ENCODE measurements around the gene F11. TPM values are rescaled to one million over a fixed set of nuclear protein-coding genes. Genes with fewer than 3 reads are reported as not detected.

Gene F11
- total and polyA plus RNA-seq, 2 donors (not counting 1 experiment from before 2014, with no cell fraction given), result 0.06 TPM; not detected in 1

DNA sequence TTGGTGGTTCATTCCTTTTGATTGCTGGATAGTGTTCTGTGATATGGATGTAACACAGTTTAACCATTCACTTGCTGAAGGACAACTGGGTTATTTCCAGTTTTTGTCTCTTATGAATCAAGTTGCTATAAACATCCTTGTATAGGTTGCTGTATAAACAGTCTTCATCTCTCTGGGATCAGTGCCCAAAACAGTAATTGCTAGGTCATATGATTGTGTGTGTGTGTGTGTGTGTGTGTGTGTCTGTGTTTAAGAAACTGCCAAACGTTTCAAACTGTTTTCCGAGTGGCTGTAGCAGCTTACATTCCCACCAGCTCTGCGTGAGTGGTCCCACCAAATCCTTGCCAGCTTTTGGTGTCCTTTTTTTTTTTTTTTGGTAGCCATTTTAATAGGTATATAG, 60.4 kb downstream of the F11 start:
- intact Hi-C loops (cut with micrococcal nuclease), result no loop called here
- Histone ChIP-seq H3K36me3 (replicated peaks in 1 of 2; ENCODE audit: control extremely low read depth in 1 of 2, control insufficient read depth in 1 of 2, extremely low read depth in 1 of 2, insufficient read depth in 2 of 2, low read length in 1 of 2) (no peaks in the 10 kb centered on the region), H3K4me1 (ENCODE audit: control insufficient read depth in 2 of 2, insufficient read depth in 2 of 2, low read length in 2 of 2) (no peaks in the 10 kb centered on the region), H3K27ac (ENCODE audit: low read length in 2 of 2) (no peak overlapping the region), H2AFZ (ENCODE audit: insufficient read depth, low read depth, low read length, poor library complexity, severe bottlenecking) (no peak overlapping the region), H3K4me2 (replicated peaks; ENCODE audit: low read depth, low read length, poor library complexity, severe bottlenecking) (no peak overlapping the region), H4K20me1 (ENCODE audit: control insufficient read depth, insufficient read depth, low read length, poor library complexity, severe bottlenecking) (no peaks in the 10 kb centered on the region), H3K9me3 (ENCODE audit: control extremely low read depth in 1 of 3, control insufficient read depth in 2 of 3, insufficient read depth in 1 of 3, low read length in 2 of 3) (peaks cover 0 to 12% (median 0%) of the 10 kb centered on the region in 3 donors), H3K27me3 (replicated peaks in 1 of 4; ENCODE audit: control extremely low read depth in 1 of 4, control insufficient read depth in 3 of 4, insufficient read depth in 4 of 4, low read length in 3 of 4) (no peaks in the 10 kb centered on the region), H3K4me3 (ENCODE audit: control extremely low read depth in 1 of 5, extremely low read depth in 1 of 5, insufficient read depth in 1 of 5, low read depth in 2 of 5, low read length in 4 of 5) (no peak overlapping the region), H3K9ac (ENCODE audit: low read length) (no peak overlapping the region), H3K79me2 (ENCODE audit: control insufficient read depth, insufficient read depth, low read length) (no peaks in the 10 kb centered on the region)
- ATAC-seq (ENCODE audit: low read depth) (no peak), DNase-seq (no peak)
- Mint-ChIP-seq H3K4me3 (no peak overlapping the region), H3K27me3 (no peaks in the 10 kb centered on the region), H3K4me1 (no peaks in the 10 kb centered on the region), H3K9me3 (ENCODE audit: insufficient read depth) (no peaks in the 10 kb centered on the region), H3K27ac (no peak overlapping the region)
- 60% methylated on average over 1 of the region's 3 CpGs for WGBS (ENCODE audit: insufficient coverage)
- no peak for TF ChIP-seq EZH2 (IDR thresholded peaks at IDR 0.05; ENCODE audit: borderline replicate concordance, insufficient read depth, low read depth, low read length, poor library complexity, severe bottlenecking)
- TF ChIP-seq, protein P1, sequence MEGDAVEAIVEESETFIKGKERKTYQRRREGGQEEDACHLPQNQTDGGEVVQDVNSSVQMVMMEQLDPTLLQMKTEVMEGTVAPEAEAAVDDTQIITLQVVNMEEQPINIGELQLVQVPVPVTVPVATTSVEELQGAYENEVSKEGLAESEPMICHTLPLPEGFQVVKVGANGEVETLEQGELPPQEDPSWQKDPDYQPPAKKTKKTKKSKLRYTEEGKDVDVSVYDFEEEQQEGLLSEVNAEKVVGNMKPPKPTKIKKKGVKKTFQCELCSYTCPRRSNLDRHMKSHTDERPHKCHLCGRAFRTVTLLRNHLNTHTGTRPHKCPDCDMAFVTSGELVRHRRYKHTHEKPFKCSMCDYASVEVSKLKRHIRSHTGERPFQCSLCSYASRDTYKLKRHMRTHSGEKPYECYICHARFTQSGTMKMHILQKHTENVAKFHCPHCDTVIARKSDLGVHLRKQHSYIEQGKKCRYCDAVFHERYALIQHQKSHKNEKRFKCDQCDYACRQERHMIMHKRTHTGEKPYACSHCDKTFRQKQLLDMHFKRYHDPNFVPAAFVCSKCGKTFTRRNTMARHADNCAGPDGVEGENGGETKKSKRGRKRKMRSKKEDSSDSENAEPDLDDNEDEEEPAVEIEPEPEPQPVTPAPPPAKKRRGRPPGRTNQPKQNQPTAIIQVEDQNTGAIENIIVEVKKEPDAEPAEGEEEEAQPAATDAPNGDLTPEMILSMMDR (IDR thresholded peaks at IDR 0.05), result no peak
- POLR2A ChIA-PET, result no interaction called here
- CTCF ChIA-PET, result no interaction called here

DNA sequence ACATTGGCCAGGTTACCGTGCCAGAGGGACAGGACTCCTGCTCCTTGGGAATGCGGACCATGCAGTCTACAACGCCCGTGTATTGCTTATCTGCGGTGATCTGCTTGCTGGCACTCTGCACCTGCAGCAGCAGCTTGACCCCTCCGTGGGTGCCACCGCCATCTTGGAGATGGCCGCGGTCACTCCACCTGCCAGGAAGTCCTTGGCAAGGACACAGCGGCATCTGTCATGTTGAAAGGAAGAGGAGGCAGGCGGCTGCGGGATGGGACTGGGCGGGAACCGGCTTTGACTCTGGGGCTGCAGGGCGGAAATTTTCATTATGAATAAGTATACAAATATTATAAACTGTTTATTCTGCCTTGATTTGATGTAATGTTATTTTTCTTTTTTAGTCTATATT, 63.4 kb downstream of the F11 start:
- intact Hi-C loops (cut with micrococcal nuclease), result no loop called here
- Histone ChIP-seq H3K4me2 (replicated peaks; ENCODE audit: low read depth, low read length, poor library complexity, severe bottlenecking) (no peak overlapping the region), H3K9me3 (ENCODE audit: control extremely low read depth in 1 of 3, control insufficient read depth in 2 of 3, insufficient read depth in 1 of 3, low read length in 2 of 3) (peaks cover 0 to 21% (median 5%) of the 10 kb centered on the region in 3 donors), H3K4me3 (ENCODE audit: control extremely low read depth in 1 of 5, extremely low read depth in 1 of 5, insufficient read depth in 1 of 5, low read depth in 2 of 5, low read length in 4 of 5) (no peak overlapping the region), H3K79me2 (ENCODE audit: control insufficient read depth, insufficient read depth, low read length) (no peaks in the 10 kb centered on the region), H2AFZ (ENCODE audit: insufficient read depth, low read depth, low read length, poor library complexity, severe bottlenecking) (no peak overlapping the region), H3K36me3 (replicated peaks in 1 of 2; ENCODE audit: control extremely low read depth in 1 of 2, control insufficient read depth in 1 of 2, extremely low read depth in 1 of 2, insufficient read depth in 2 of 2, low read length in 1 of 2) (no peaks in the 10 kb centered on the region), H4K20me1 (ENCODE audit: control insufficient read depth, insufficient read depth, low read length, poor library complexity, severe bottlenecking) (no peaks in the 10 kb centered on the region), H3K27ac (ENCODE audit: low read length in 2 of 2) (no peak overlapping the region), H3K4me1 (ENCODE audit: control insufficient read depth in 2 of 2, insufficient read depth in 2 of 2, low read length in 2 of 2) (no peaks in the 10 kb centered on the region), H3K27me3 (replicated peaks in 1 of 4; ENCODE audit: control extremely low read depth in 1 of 4, control insufficient read depth in 3 of 4, insufficient read depth in 4 of 4, low read length in 3 of 4) (no peaks in the 10 kb centered on the region), H3K9ac (ENCODE audit: low read length) (no peak overlapping the region)
- H3K9me3 Mint-ChIP-seq (ENCODE audit: insufficient read depth), result peaks cover 4% of the 10 kb centered on the region
- POLR2A ChIA-PET, result no interaction called here
- H3K27me3 Mint-ChIP-seq, result no peaks in the 10 kb centered on the region
- H3K27ac Mint-ChIP-seq, result no peak overlapping the region
- no peak for DNase-seq
- WGBS (ENCODE audit: insufficient coverage), result 99% methylated on average over 6 of the region's 15 CpGs
- no peak for ATAC-seq (ENCODE audit: low read depth)
- TF ChIP-seq, protein P1 (IDR thresholded peaks at IDR 0.05), result no peak
- TF ChIP-seq EZH2 (IDR thresholded peaks at IDR 0.05; ENCODE audit: borderline replicate concordance, insufficient read depth, low read depth, low read length, poor library complexity, severe bottlenecking), result no peak
- no peaks in the 10 kb centered on the region for H3K4me1 Mint-ChIP-seq
- H3K4me3 Mint-ChIP-seq, result no peak overlapping the region
- CTCF ChIA-PET, result no interaction called here
